ENCODE data around the gene ARHGEF38. TPM values are rescaled to one million over a fixed set of nuclear protein-coding genes. Genes with fewer than 3 reads are reported as not detected.

The ARHGEF38 gene
- total RNA-seq, 4 donors from 2014 or later: not detected

GRCh38 chr4:105586638-105587328, 34.4 kb downstream of the ARHGEF38 start:
- Histone ChIP-seq H3K4me1 (no peaks in the 10 kb centered on the region), H3K27ac (no peak overlapping the region), H3K27me3 (no peaks in the 10 kb centered on the region), H3K36me3 (no peaks in the 10 kb centered on the region), H3K4me3 (no peak overlapping the region), H3K9me3 (no peaks in the 10 kb centered on the region)
- ATAC-seq (no peak), DNase-seq (no peak)
- in situ Hi-C loops (cut with MboI; ENCODE audit: low sequenced_read_pairs in 4 of 4): no loop called here
- intact Hi-C loops (cut with DNase I; ENCODE audit: low total_unique reads): no loop called here
- TF ChIP-seq CTCF (IDR thresholded peaks at IDR 0.05 in 4 of 5, conservative IDR thresholded peaks at IDR 0.05 in 1 of 5) (no peak), POLR2A (IDR thresholded peaks at IDR 0.05) (no peak)

GRCh38 chr4:105587841-105588240, 35.4 kb downstream of the ARHGEF38 start:
- no peak for ATAC-seq
- no peaks in the 10 kb centered on the region for H3K36me3 ChIP-seq
- in situ Hi-C loops (cut with MboI; ENCODE audit: low sequenced_read_pairs in 4 of 4) (no loop called here), intact Hi-C loops (cut with DNase I; ENCODE audit: low total_unique reads) (no loop called here)
- H3K27me3 ChIP-seq: no peaks in the 10 kb centered on the region
- no peak for TF ChIP-seq POLR2A (IDR thresholded peaks at IDR 0.05)
- TF ChIP-seq CTCF (IDR thresholded peaks at IDR 0.05 in 4 of 5, conservative IDR thresholded peaks at IDR 0.05 in 1 of 5): no peak
- no peak overlapping the region for H3K27ac ChIP-seq
- H3K4me3 ChIP-seq: no peak overlapping the region
- no peaks in the 10 kb centered on the region for H3K9me3 ChIP-seq
- DNase-seq: no peak
- no peaks in the 10 kb centered on the region for H3K4me1 ChIP-seq

GRCh38 chr4:105588252-105588651, 35.8 kb downstream of the ARHGEF38 start:
- DNase-seq (no peak), ATAC-seq (no peak)
- Histone ChIP-seq H3K36me3 (no peaks in the 10 kb centered on the region), H3K27ac (no peak overlapping the region), H3K4me3 (no peak overlapping the region), H3K27me3 (no peaks in the 10 kb centered on the region), H3K9me3 (no peaks in the 10 kb centered on the region), H3K4me1 (no peaks in the 10 kb centered on the region)
- TF ChIP-seq POLR2A (IDR thresholded peaks at IDR 0.05) (no peak), CTCF (IDR thresholded peaks at IDR 0.05 in 4 of 5, conservative IDR thresholded peaks at IDR 0.05 in 1 of 5) (no peak)
- intact Hi-C loops (cut with DNase I; ENCODE audit: low total_unique reads): no loop called here
- in situ Hi-C loops (cut with MboI; ENCODE audit: low sequenced_read_pairs in 4 of 4): no loop called here

GRCh38 chr4:105591573-105591972, 39.2 kb downstream of the ARHGEF38 start:
- intact Hi-C loops (cut with DNase I; ENCODE audit: low total_unique reads) (no loop called here), in situ Hi-C loops (cut with MboI; ENCODE audit: low sequenced_read_pairs in 4 of 4) (no loop called here)
- ATAC-seq (no peak), DNase-seq (no peak)
- no peaks in the 10 kb centered on the region for H3K4me1 ChIP-seq
- no peaks in the 10 kb centered on the region for H3K9me3 ChIP-seq
- TF ChIP-seq POLR2A (IDR thresholded peaks at IDR 0.05) (no peak), CTCF (IDR thresholded peaks at IDR 0.05 in 4 of 5, conservative IDR thresholded peaks at IDR 0.05 in 1 of 5) (no peak)
- no peak overlapping the region for H3K27ac ChIP-seq
- H3K4me3 ChIP-seq: no peak overlapping the region
- H3K27me3 ChIP-seq: no peaks in the 10 kb centered on the region
- H3K36me3 ChIP-seq: no peaks in the 10 kb centered on the region

Measured in gastrocnemius medialis (tissue), 4 donors.